Neural cell (in vitro differentiated cells): Measurements from ENCODE around the gene HOXD1. TPM values are rescaled to one million over a fixed set of nuclear protein-coding genes. Genes with fewer than 3 reads are reported as not detected.

Source experiments
- H2AFZ ChIP-seq: fragments of 200-600, 300-800 bp; sonication (generic), shearing (Covaris generic); 2 replicates; pipeline ENCODE4 v1.6.0; 2014; ENCODE audit warnings: low read depth, mild to moderate bottlenecking, antibody characterized with exemption, low read length, moderate library complexity
- H3F3A ChIP-seq: fragments of 200-600 bp; shearing (Covaris generic); 2 replicates; pipeline ENCODE4 v1.6.1; 2016; ENCODE audit warnings: mild to moderate bottlenecking, moderate library complexity, mixed read lengths, antibody characterized with exemption, low read length; ENCODE audit not compliant: insufficient read depth, poor library complexity, severe bottlenecking
- H3K27ac ChIP-seq: fragments of 200-600, 300-800 bp; sonication (generic), shearing (Covaris generic); 2 replicates; pipeline ENCODE4 v1.5.1; 2014; ENCODE audit warnings: mild to moderate bottlenecking, low read length, moderate library complexity
- H3K27me3 ChIP-seq: fragments of 300-800, 200-600 bp; sonication (generic), shearing (Covaris generic); 2 replicates; pipeline ENCODE4 v1.6.0; 2014; ENCODE audit warnings: mild to moderate bottlenecking, low read depth, low read length, moderate library complexity; ENCODE audit not compliant: insufficient read depth
- H3K36me3 ChIP-seq: fragments of 300-800, 200-600 bp; sonication (generic), shearing (Covaris generic); 2 replicates; pipeline ENCODE4 v1.5.1; 2014; ENCODE audit warnings: mild to moderate bottlenecking, antibody characterized with exemption, low read length, moderate library complexity; ENCODE audit not compliant: insufficient read depth
- H3K4me2 ChIP-seq: fragments of 300-800, 200-600 bp; sonication (generic), shearing (Covaris generic); 2 replicates; pipeline ENCODE4 v1.6.0; 2014; ENCODE audit warnings: mild to moderate bottlenecking, low read length
- H3K4me3 ChIP-seq: fragments of 300-800, 200-600 bp; sonication (generic), shearing (Covaris generic); 2 replicates; pipeline ENCODE4 v1.5.1; 2014; ENCODE audit warnings: mild to moderate bottlenecking, low read length, moderate library complexity
- H3K79me2 ChIP-seq: fragments of 200-600 bp; shearing (Covaris generic); replicated peaks from 2 replicates; pipeline ENCODE4 v1.6.0; 2014; ENCODE audit warnings: mild to moderate bottlenecking, low read length, moderate library complexity; ENCODE audit not compliant: insufficient read depth
- H3K9ac ChIP-seq: fragments of 300-800, 200-600 bp; sonication (generic), shearing (Covaris generic); 2 replicates; pipeline ENCODE4 v1.6.1; 2016; ENCODE audit warnings: mild to moderate bottlenecking, low read length, mixed read lengths
- H3K9me2 ChIP-seq: fragments of 200-600 bp; shearing (Covaris generic); 2 replicates; pipeline ENCODE4 v1.6.1; 2016; ENCODE audit warnings: mild to moderate bottlenecking, low read length, mixed read lengths; ENCODE audit not compliant: insufficient read depth
- H3K9me3 ChIP-seq: fragments of 200-600, 300-800 bp; sonication (generic), shearing (Covaris generic); 2 replicates; pipeline ENCODE4 v1.6.1; 2016; ENCODE audit warnings: mild to moderate bottlenecking, mixed run types, low read length, moderate library complexity, mixed read lengths
- H4K20me1 ChIP-seq: fragments of 200-600 bp; shearing (Covaris generic); 2 replicates; pipeline ENCODE4 v1.6.1; 2016; ENCODE audit warnings: mild to moderate bottlenecking, mixed run types; ENCODE audit not compliant: insufficient read depth
- EP300 ChIP-seq: fragments of 450-650 bp; conservative IDR thresholded peaks from 2 replicates; pipeline ENCODE4 v1.6.1; 2014; ENCODE audit warnings: antibody characterized with exemption, mild to moderate bottlenecking, moderate library complexity; ENCODE audit not compliant: poor library complexity, severe bottlenecking
- EZH2 ChIP-seq: fragments of 200-600, 300-800 bp; shearing (Covaris generic), sonication (generic); IDR thresholded peaks from 2 replicates; pipeline ENCODE4 v1.6.1; 2014; ENCODE audit warnings: antibody characterized with exemption, low read length, borderline replicate concordance, mild to moderate bottlenecking; ENCODE audit not compliant: insufficient read depth, poor library complexity, severe bottlenecking
- MXI1 ChIP-seq: fragments of 450-650 bp; conservative IDR thresholded peaks from 2 replicates; pipeline ENCODE4 v1.6.1; 2014; ENCODE audit warnings: antibody characterized with exemption, mild to moderate bottlenecking; ENCODE audit not compliant: poor library complexity, severe bottlenecking
- POLR2AphosphoS5 ChIP-seq: IDR thresholded peaks from 2 replicates; pipeline ENCODE4 v1.6.1; 2012
- RAD21 ChIP-seq: fragments of 450-650 bp; conservative IDR thresholded peaks from 2 replicates; pipeline ENCODE4 v1.6.1; 2014; ENCODE audit warnings: antibody characterized with exemption, mild to moderate bottlenecking, moderate library complexity
- SMC3 ChIP-seq: fragments of 450-650 bp; conservative IDR thresholded peaks from 2 replicates; pipeline ENCODE4 v1.6.1; 2014; ENCODE audit warnings: antibody characterized with exemption, mild to moderate bottlenecking, moderate library complexity; ENCODE audit not compliant: poor library complexity
- TAF1 ChIP-seq: IDR thresholded peaks from 2 replicates; pipeline ENCODE4 v1.6.1; 2012; ENCODE audit warnings: low read depth
- polyA plus RNA-seq: library from polyadenylated mRNA; depleted of rRNA; stranded (reverse); fragments of >200 nt; gene quantifications from 2 replicates; pipeline ENCODE4 v1.2.3, GENCODE V29; 2014
- TF ChIP-seq, protein P1 (sequence below): IDR thresholded peaks from 2 replicates; pipeline ENCODE4 v1.6.1; 2012; ENCODE audit warnings: borderline replicate concordance
- TF ChIP-seq, protein P2 (sequence below): fragments of 450-650 bp; IDR thresholded peaks from 2 replicates; pipeline ENCODE4 v1.5.1; 2014; ENCODE audit warnings: antibody characterized with exemption, mild to moderate bottlenecking, moderate library complexity; ENCODE audit not compliant: poor library complexity, severe bottlenecking

Gene HOXD1
- polyA plus RNA-seq, 1 donor from 2014 or later: not detected

DNA sequence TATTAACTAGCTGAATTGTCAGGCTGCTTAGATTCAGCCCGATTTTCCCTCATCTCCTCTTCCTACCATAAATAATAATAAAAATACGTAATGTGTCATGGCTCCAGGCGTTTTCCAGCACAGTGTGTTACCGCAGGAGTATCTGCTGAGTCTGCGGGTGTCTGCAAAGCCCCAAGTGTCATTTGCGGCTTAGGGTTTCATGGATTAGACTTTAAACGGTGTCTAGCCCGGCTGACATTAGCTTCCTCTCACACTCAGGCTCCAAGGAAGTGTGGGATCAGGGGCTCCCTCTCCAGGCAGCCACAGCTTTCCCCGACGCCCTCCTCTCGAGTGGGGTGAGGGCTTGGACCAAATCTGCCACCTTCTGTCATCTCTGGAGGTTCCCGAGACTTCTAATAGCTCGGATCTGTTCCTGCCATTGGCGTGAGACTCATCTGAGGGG lies 14.1 kb upstream of the HOXD1 start:
- no peaks in the 10 kb centered on the region for H4K20me1 ChIP-seq
- TF ChIP-seq MXI1: no peak
- TF ChIP-seq, protein P1, sequence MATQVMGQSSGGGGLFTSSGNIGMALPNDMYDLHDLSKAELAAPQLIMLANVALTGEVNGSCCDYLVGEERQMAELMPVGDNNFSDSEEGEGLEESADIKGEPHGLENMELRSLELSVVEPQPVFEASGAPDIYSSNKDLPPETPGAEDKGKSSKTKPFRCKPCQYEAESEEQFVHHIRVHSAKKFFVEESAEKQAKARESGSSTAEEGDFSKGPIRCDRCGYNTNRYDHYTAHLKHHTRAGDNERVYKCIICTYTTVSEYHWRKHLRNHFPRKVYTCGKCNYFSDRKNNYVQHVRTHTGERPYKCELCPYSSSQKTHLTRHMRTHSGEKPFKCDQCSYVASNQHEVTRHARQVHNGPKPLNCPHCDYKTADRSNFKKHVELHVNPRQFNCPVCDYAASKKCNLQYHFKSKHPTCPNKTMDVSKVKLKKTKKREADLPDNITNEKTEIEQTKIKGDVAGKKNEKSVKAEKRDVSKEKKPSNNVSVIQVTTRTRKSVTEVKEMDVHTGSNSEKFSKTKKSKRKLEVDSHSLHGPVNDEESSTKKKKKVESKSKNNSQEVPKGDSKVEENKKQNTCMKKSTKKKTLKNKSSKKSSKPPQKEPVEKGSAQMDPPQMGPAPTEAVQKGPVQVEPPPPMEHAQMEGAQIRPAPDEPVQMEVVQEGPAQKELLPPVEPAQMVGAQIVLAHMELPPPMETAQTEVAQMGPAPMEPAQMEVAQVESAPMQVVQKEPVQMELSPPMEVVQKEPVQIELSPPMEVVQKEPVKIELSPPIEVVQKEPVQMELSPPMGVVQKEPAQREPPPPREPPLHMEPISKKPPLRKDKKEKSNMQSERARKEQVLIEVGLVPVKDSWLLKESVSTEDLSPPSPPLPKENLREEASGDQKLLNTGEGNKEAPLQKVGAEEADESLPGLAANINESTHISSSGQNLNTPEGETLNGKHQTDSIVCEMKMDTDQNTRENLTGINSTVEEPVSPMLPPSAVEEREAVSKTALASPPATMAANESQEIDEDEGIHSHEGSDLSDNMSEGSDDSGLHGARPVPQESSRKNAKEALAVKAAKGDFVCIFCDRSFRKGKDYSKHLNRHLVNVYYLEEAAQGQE: no peak
- TF ChIP-seq SMC3: no peak
- TF ChIP-seq POLR2AphosphoS5: no peak
- TF ChIP-seq, protein P2, sequence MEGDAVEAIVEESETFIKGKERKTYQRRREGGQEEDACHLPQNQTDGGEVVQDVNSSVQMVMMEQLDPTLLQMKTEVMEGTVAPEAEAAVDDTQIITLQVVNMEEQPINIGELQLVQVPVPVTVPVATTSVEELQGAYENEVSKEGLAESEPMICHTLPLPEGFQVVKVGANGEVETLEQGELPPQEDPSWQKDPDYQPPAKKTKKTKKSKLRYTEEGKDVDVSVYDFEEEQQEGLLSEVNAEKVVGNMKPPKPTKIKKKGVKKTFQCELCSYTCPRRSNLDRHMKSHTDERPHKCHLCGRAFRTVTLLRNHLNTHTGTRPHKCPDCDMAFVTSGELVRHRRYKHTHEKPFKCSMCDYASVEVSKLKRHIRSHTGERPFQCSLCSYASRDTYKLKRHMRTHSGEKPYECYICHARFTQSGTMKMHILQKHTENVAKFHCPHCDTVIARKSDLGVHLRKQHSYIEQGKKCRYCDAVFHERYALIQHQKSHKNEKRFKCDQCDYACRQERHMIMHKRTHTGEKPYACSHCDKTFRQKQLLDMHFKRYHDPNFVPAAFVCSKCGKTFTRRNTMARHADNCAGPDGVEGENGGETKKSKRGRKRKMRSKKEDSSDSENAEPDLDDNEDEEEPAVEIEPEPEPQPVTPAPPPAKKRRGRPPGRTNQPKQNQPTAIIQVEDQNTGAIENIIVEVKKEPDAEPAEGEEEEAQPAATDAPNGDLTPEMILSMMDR: no peak
- TF ChIP-seq RAD21: no peak
- no peak for TF ChIP-seq TAF1
- no peak for TF ChIP-seq EZH2
- H3K27ac ChIP-seq: no peak overlapping the region
- H3K36me3 ChIP-seq: no peaks in the 10 kb centered on the region
- no peak overlapping the region for H3K4me2 ChIP-seq
- no peaks in the 10 kb centered on the region for H3K79me2 ChIP-seq
- no peaks in the 10 kb centered on the region for H3K9me2 ChIP-seq
- no peaks in the 10 kb centered on the region for H3F3A ChIP-seq
- H3K9me3 ChIP-seq: no peaks in the 10 kb centered on the region
- peaks cover 100% of the 10 kb centered on the region for H3K27me3 ChIP-seq
- no peak overlapping the region for H2AFZ ChIP-seq
- H3K9ac ChIP-seq: no peak overlapping the region
- H3K4me3 ChIP-seq: no peak overlapping the region

DNA sequence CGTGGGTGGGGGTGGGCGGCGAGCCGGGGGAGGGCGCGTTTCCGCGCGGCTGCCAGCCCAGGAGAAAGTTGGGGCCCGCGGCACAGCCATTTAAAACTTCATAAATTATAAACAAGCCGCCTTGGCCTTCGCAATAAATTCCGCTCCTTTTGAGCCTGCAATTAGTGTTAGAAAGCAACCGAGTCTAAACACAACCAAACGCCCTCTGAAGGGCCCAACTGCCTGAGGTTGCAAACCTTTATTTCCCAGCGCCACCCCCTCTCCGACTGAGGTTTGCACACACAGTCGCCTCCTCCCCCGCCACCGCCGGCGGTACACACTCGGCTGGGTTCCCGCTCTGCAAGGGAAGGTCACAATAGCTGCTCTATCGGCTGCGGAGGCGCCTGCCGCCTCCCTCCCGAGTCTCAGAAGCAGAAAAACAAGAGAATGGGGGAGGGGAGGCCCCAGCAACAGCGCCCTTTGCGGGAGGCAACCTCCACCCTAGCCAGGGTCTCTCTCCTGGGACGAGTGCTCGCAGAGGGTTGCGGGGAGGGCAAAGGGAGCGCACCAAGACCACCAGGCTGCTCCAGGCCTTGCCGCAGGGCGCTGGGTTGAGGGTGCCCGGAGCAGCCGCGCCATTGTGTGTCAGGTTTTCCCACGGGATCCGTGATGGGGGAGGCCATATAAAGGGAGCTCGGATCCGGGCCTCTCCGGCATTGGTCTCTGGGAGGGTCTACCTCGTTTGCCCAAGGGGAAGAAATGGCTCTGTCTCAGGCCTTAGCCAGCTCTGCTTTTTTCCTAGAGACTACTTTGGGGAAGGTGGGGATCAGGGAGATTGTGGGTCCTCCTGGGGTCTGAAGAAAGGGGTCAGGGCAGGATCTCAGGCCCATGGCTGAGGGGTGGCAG lies 13.4 kb upstream of the HOXD1 start:
- Histone ChIP-seq H3K9ac (no peak overlapping the region), H3K27ac (no peak overlapping the region), H3F3A (no peaks in the 10 kb centered on the region), H3K9me2 (no peaks in the 10 kb centered on the region), H3K4me3 (no peak overlapping the region), H3K36me3 (no peaks in the 10 kb centered on the region), H2AFZ (no peak overlapping the region), H4K20me1 (no peaks in the 10 kb centered on the region), H3K27me3 (peaks cover 100% of the 10 kb centered on the region), H3K4me2 (no peak overlapping the region), H3K79me2 (no peaks in the 10 kb centered on the region), H3K9me3 (no peaks in the 10 kb centered on the region)
- TF ChIP-seq TAF1 (no peak), POLR2AphosphoS5 (no peak), EP300 (no peak), RAD21 (no peak), SMC3 (no peak), EZH2 (no peak), MXI1 (no peak)
- TF ChIP-seq, protein P2: no peak
- TF ChIP-seq, protein P1: no peak
